Keratinocyte (primary cell): ENCODE results near the gene CDH9. TPM values are rescaled to one million over a fixed set of nuclear protein-coding genes. Genes with fewer than 3 reads are reported as not detected.

Experiments used
- DNase-seq: peaks from one replicate; pipeline ENCODE4 v3.0.0-alpha.2; 2011; ENCODE audit warnings: low read depth, missing footprints, low spot score
- FAIRE-seq: peaks from 2 replicates; lab custom pipeline; 2011; peaks lifted over from hg19 to GRCh38; lab: Jason Lieb, UNC
- H2AFZ ChIP-seq: 2 replicates; pipeline ENCODE4 v1.6.0; 2012; ENCODE audit warnings: low read length, control low read depth, inconsistent platforms; ENCODE audit not compliant: control insufficient read depth
- H3K27ac ChIP-seq: 2 replicates; pipeline ENCODE4 v1.5.1; 2011; ENCODE audit warnings: low read length; ENCODE audit not compliant: control insufficient read depth, insufficient read depth
- H3K27me3 ChIP-seq: 3 replicates; pipeline ENCODE4 v1.6.0; 2011; ENCODE audit warnings: low read length; ENCODE audit not compliant: control insufficient read depth, insufficient read depth; ENCODE audit errors: extremely low read depth
- H3K36me3 ChIP-seq, 2 experiments: 2 replicates in 1 of 2; 3 replicates in 1 of 2; pipeline ENCODE4 v1.5.1; 2011; ENCODE audit warnings: low read length in 2 of 2, mild to moderate bottlenecking in 1 of 2; ENCODE audit not compliant: control insufficient read depth in 2 of 2, insufficient read depth in 2 of 2; ENCODE audit errors: extremely low read depth in 1 of 2
- H3K4me1 ChIP-seq: 3 replicates; pipeline ENCODE4 v1.5.1; 2011; ENCODE audit warnings: low read length; ENCODE audit not compliant: control insufficient read depth, insufficient read depth; ENCODE audit errors: extremely low read depth
- H3K4me2 ChIP-seq: 3 replicates; pipeline ENCODE4 v1.6.0; 2011; ENCODE audit warnings: low read depth, low read length; ENCODE audit not compliant: control insufficient read depth, insufficient read depth; ENCODE audit errors: extremely low read depth
- H3K4me3 ChIP-seq, 3 experiments: fragments of 200-600 bp in 1 of 3; sonication (generic) in 1 of 3; 2 replicates in 2 of 3; 3 replicates in 1 of 3; pipeline ENCODE4 v1.5.1; 2011 to 2016; ENCODE audit warnings: low read length in 3 of 3, mild to moderate bottlenecking in 3 of 3, control low read depth in 2 of 3, inconsistent platforms in 1 of 3, low read depth in 1 of 3, mixed read lengths in 1 of 3, mixed run types in 1 of 3, moderate library complexity in 1 of 3; ENCODE audit not compliant: control insufficient read depth in 2 of 3, insufficient read depth in 2 of 3; ENCODE audit errors: extremely low read depth in 1 of 3
- H3K79me2 ChIP-seq: 2 replicates; pipeline ENCODE4 v1.6.0; 2012; ENCODE audit warnings: low read length; ENCODE audit not compliant: control insufficient read depth, insufficient read depth
- H3K9ac ChIP-seq: 3 replicates; pipeline ENCODE4 v1.6.0; 2011; ENCODE audit warnings: low read length; ENCODE audit not compliant: control insufficient read depth, insufficient read depth; ENCODE audit errors: extremely low read depth
- H3K9me1 ChIP-seq: 3 replicates; pipeline ENCODE4 v1.6.0; 2011; ENCODE audit warnings: low read length; ENCODE audit not compliant: control insufficient read depth, insufficient read depth; ENCODE audit errors: extremely low read depth
- H3K9me3 ChIP-seq: 2 replicates; pipeline ENCODE4 v1.5.1; 2012; ENCODE audit warnings: low read depth, low read length; ENCODE audit not compliant: control insufficient read depth
- H4K20me1 ChIP-seq: 3 replicates; pipeline ENCODE4 v1.6.0; 2011; ENCODE audit warnings: low read length; ENCODE audit not compliant: control insufficient read depth, insufficient read depth; ENCODE audit errors: extremely low read depth
- EZH2 ChIP-seq: IDR thresholded peaks from one replicate; pipeline ENCODE4 v1.6.1; 2012; ENCODE audit warnings: inconsistent platforms, mild to moderate bottlenecking, low read length, moderate library complexity
- dilution Hi-C: fragments of 300-500 bp; cut with MboI; formaldehyde crosslinking; loops from one replicate; pipeline ENCODE4 v1.7.0; 2020; ENCODE audit warnings: low sequenced_read_pairs; ENCODE audit not compliant: extremely low pct_ligation_motif_present
- polyA plus RNA-seq, 5 experiments: library from polyadenylated mRNA; depleted of rRNA in 3 of 5; stranded (reverse) in 3 of 5; stranded (forward) in 1 of 5; unstranded in 1 of 5; fragments of >200 nt; gene quantifications; 1 replicate in 1 of 5; 2 replicates in 3 of 5; 3 replicates in 1 of 5; pipeline versions ENCODE4 v1.2.1 to v1.2.3, GENCODE V29; 2011 to 2012; ENCODE audit warnings: missing spikeins in 2 of 5, low read depth in 1 of 5, low replicate concordance in 1 of 5
- TF ChIP-seq, protein P1 (sequence below), 3 experiments: IDR thresholded peaks in 1 of 3; conservative IDR thresholded peaks in 1 of 3; optimal IDR thresholded peaks in 1 of 3; 2 replicates in 2 of 3; 3 replicates in 1 of 3; pipeline versions ENCODE3 to v1.5.1; 2011; ENCODE audit warnings: low read length in 3 of 3, mild to moderate bottlenecking in 3 of 3, moderate library complexity in 2 of 3, control low read depth in 1 of 3, inconsistent platforms in 1 of 3; ENCODE audit not compliant: insufficient read depth in 2 of 3; ENCODE audit errors: extremely low read depth in 1 of 3

CDH9 gene
- polyA plus RNA-seq, 1 donor (not counting 4 experiments of a cell fraction or from before 2014, with no cell fraction given), result not detected

GRCh38 chr5:27020973-27021372 lies 17.4 kb downstream of the CDH9 start:
- H3K27ac ChIP-seq, result no peak overlapping the region
- no peak for DNase-seq
- no peaks in the 10 kb centered on the region for H3K36me3 ChIP-seq
- FAIRE-seq, result no peak
- H3K27me3 ChIP-seq, result no peaks in the 10 kb centered on the region
- H3K79me2 ChIP-seq, result no peaks in the 10 kb centered on the region
- no peak overlapping the region for H3K4me3 ChIP-seq
- H4K20me1 ChIP-seq, result no peaks in the 10 kb centered on the region
- dilution Hi-C loops, result no loop called here
- no peak overlapping the region for H3K4me2 ChIP-seq
- H3K9me1 ChIP-seq, result no peaks in the 10 kb centered on the region
- no peak for TF ChIP-seq EZH2
- TF ChIP-seq, protein P1, sequence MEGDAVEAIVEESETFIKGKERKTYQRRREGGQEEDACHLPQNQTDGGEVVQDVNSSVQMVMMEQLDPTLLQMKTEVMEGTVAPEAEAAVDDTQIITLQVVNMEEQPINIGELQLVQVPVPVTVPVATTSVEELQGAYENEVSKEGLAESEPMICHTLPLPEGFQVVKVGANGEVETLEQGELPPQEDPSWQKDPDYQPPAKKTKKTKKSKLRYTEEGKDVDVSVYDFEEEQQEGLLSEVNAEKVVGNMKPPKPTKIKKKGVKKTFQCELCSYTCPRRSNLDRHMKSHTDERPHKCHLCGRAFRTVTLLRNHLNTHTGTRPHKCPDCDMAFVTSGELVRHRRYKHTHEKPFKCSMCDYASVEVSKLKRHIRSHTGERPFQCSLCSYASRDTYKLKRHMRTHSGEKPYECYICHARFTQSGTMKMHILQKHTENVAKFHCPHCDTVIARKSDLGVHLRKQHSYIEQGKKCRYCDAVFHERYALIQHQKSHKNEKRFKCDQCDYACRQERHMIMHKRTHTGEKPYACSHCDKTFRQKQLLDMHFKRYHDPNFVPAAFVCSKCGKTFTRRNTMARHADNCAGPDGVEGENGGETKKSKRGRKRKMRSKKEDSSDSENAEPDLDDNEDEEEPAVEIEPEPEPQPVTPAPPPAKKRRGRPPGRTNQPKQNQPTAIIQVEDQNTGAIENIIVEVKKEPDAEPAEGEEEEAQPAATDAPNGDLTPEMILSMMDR (optimal IDR thresholded peaks at IDR 0.05 in 1 of 3, IDR thresholded peaks at IDR 0.05 in 1 of 3, conservative IDR thresholded peaks at IDR 0.05 in 1 of 3; ENCODE audit: extremely low read depth in 1 of 3, insufficient read depth in 2 of 3, low read length in 3 of 3), result peak in 1 of 3 experiments; percentile 25
- H3K4me1 ChIP-seq, result no peaks in the 10 kb centered on the region
- no peaks in the 10 kb centered on the region for H3K9me3 ChIP-seq
- H3K9ac ChIP-seq, result no peak overlapping the region
- H2AFZ ChIP-seq, result no peak overlapping the region

GRCh38 chr5:27015758-27016157 lies 22.6 kb downstream of the CDH9 start:
- no peak overlapping the region for H3K4me2 ChIP-seq
- H2AFZ ChIP-seq, result no peak overlapping the region
- H3K4me1 ChIP-seq, result no peaks in the 10 kb centered on the region
- H3K9ac ChIP-seq, result no peak overlapping the region
- H3K9me3 ChIP-seq, result no peaks in the 10 kb centered on the region
- no peaks in the 10 kb centered on the region for H3K9me1 ChIP-seq
- no peaks in the 10 kb centered on the region for H3K79me2 ChIP-seq
- no peak for FAIRE-seq
- no peak for DNase-seq
- H3K27me3 ChIP-seq, result no peaks in the 10 kb centered on the region
- no peak overlapping the region for H3K4me3 ChIP-seq
- no peaks in the 10 kb centered on the region for H4K20me1 ChIP-seq
- no peaks in the 10 kb centered on the region for H3K36me3 ChIP-seq
- TF ChIP-seq EZH2, result no peak
- TF ChIP-seq, protein P1 (optimal IDR thresholded peaks at IDR 0.05 in 1 of 3, IDR thresholded peaks at IDR 0.05 in 1 of 3, conservative IDR thresholded peaks at IDR 0.05 in 1 of 3; ENCODE audit: extremely low read depth in 1 of 3, insufficient read depth in 2 of 3, low read length in 3 of 3), result no peak
- dilution Hi-C loops, result no loop called here
- H3K27ac ChIP-seq, result no peak overlapping the region
